IPS-11a (cell line): ENCODE measurements around the gene CFAP299.

Experiments used
- H3K4me3 ChIP-seq: one replicate; pipeline ENCODE4 v1.5.1; 2013; ENCODE audit warnings: low read depth, low read length, control low read depth

CFAP299 gene

DNA sequence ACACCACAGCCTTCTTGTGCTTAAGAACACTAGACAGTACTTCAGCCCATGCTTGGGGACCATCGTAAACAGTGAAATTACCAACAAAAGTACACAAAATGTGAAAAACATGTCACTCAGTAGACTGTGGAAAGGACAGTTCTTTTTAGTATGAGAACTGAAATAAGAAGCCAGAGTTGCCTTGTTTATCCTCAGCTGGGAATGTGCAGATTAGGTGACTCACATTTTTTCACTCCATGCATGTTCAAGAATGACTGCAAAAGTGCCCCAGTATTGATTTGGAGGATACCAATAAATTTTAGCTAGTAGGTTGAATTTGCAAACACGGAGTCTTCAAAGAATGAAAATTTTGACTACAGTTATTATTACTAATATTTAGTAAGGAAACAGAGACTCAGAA lies 671.9 kb downstream of the CFAP299 start:
- no peak overlapping the region for H3K4me3 ChIP-seq
